Suprapubic skin (tissue), 4 donors: ENCODE measurements around the gene SLC22A4. TPM values are rescaled to one million over a fixed set of nuclear protein-coding genes. Genes with fewer than 3 reads are reported as not detected.
A peak's percentile ranks its signal among the peaks of the same experiment; 100 is the strongest.

Experiments used
- DNase-seq, 2 donors: peaks; one replicate each; pipeline ENCODE4 v3.0.0-alpha.2; 2019; ENCODE audit warnings: low spot score in 2 of 2
- H3K27ac ChIP-seq: fragments of 200-600 bp; sonication (generic); one replicate; pipeline ENCODE4 v1.5.1; 2019
- H3K27me3 ChIP-seq: fragments of 200-600 bp; sonication (generic); one replicate; pipeline ENCODE4 v1.5.1; 2019
- H3K36me3 ChIP-seq: fragments of 200-600 bp; sonication (generic); one replicate; pipeline ENCODE4 v1.5.1; 2019
- H3K4me1 ChIP-seq: fragments of 200-600 bp; sonication (generic); one replicate; pipeline ENCODE4 v1.5.1; 2019
- H3K4me3 ChIP-seq: fragments of 200-600 bp; sonication (generic); one replicate; pipeline ENCODE4 v1.5.1; 2019; ENCODE audit warnings: mild to moderate bottlenecking
- H3K9me3 ChIP-seq: fragments of 200-600 bp; sonication (generic); one replicate; pipeline ENCODE4 v1.5.1; 2019
- EP300 ChIP-seq: sonication (generic); formaldehyde crosslinking; IDR thresholded peaks from one replicate; pipeline ENCODE4 v1.6.1; 2017; ENCODE audit warnings: antibody characterized with exemption
- POLR2A ChIP-seq, 2 donors: fragments of 450-650 bp; IDR thresholded peaks; one replicate each; pipeline ENCODE4 v1.6.1; 2017; ENCODE audit warnings: antibody characterized with exemption in 2 of 2, mild to moderate bottlenecking in 2 of 2, moderate library complexity in 2 of 2
- POLR2AphosphoS5 ChIP-seq, 3 donors: sonication (generic); formaldehyde crosslinking; IDR thresholded peaks; one replicate each; pipeline ENCODE4 v1.6.1; 2017; ENCODE audit warnings: antibody characterized with exemption in 3 of 3
- WGBS: methylation state at CpG from one replicate; pipeline ENCODE4 v1.1.5; 2018; 5-methylcytosine and 5-hydroxymethylcytosine counted together
- total RNA-seq, 4 donors: library from RNA; depleted of rRNA; stranded (reverse); fragments of >200 nt; gene quantifications; one replicate each; pipeline ENCODE4 v1.1.0, GENCODE V29; 2016
- TF ChIP-seq, protein P1 (sequence below), 2 donors: fragments of 200-600 bp in 1 of 2; fragments of 450-650 bp in 1 of 2; sonication (generic) in 1 of 2; IDR thresholded peaks; one replicate each; pipeline ENCODE4 v1.5.1; 2016 to 2019; ENCODE audit warnings: antibody characterized with exemption in 2 of 2, mild to moderate bottlenecking in 1 of 2, moderate library complexity in 1 of 2

The SLC22A4 gene
- total RNA-seq, 4 donors from 2014 or later: 0.32 to 1.9 (median 1.3) TPM

DNA sequence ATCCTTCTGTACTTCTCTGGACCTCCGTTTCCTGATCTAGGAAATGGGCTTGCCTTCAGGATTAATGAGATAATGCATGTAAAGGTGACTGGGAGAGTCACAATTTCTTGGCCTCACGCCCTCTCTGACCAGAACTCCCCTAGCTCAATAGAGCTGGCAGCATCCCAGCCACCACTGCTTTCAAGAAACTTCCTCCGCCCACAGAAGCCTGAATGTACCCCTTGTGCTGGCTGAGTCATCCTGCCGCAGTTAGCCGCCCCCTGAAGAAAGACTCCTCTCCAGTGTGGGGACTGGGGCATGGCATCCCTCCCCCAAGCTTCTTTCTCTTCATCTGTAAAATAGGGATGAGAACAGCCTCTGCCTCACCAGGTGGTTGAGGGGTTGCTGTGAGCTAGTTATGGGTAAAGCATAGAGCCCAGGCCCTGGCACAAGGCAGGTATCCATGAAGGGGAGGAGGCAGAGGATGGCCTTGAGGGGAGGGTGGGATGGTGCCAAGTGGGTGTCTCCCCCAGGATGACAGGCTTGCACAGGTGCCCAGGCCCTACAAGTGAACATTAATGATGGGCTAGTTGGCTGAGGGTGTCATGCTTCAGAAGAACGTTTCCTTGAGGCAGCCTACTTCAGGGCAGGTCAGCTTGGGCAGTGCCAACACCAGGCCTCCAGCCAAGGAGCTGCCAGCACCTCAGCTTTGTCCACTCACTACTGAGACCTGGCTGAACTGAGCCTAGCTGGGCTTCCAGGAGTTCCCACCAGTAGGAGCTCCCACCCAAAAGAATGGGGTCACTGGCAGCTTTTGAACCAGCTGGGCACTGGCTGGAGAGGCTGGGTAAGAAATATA, 33.3 kb upstream of the SLC22A4 start:
- H3K4me3 ChIP-seq: peak overlapping the region; percentile 60
- peaks cover 21% of the 10 kb centered on the region for H3K36me3 ChIP-seq
- peaks cover 85% of the 10 kb centered on the region for H3K4me1 ChIP-seq
- H3K9me3 ChIP-seq: no peaks in the 10 kb centered on the region
- no peak for TF ChIP-seq POLR2A (IDR thresholded peaks at IDR 0.05)
- H3K27me3 ChIP-seq: no peaks in the 10 kb centered on the region
- DNase-seq: peak; percentile 74 to 79
- H3K27ac ChIP-seq: peak overlapping the region; percentile 91
- 40% methylated on average over 3 of the region's 6 CpGs for WGBS

DNA sequence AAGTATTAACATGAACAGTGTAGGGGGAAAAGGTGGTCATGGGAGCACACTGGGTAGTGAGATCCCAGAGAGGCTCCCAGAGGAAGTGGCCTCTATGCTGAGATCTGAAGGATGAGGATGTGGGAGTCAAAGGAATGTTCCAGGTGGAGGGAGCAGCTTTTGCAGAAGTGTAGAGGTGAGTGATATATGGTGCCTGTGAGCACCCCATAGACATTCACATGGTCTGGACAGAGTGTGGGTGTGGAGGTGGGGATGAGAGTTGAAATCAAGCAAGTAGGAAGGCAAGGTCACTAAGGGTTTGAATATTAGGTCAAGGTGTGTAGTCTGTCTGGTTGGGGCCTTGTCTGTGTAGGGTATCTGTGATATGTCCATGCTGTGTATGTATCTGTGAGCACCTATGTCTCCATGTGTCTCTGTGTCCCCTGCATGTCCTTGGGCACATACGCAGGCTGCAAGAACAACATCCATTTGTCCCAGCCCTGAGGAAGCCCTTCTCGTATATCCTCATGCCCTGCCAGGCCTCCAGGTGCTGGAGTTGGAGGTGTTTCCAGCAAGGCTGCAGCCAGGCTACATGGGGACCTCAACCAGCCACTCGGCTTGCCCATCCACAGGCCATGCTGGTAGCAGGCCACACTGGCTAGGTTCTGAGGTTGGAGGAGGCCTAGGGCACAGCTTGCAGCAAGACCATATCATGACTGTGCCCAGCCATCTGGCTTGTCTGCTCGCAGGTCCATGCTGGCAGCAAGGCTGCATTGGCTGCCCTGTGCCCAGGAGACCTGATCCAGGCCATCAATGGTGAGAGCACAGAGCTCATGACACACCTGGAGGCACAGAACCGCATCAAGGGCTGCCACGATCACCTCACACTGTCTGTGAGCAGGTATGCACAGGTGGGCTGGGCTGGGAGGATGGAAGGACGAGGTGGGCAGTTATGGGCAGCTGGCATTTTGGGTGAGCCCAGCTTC, 32.0 kb upstream of the SLC22A4 start:
- no peak for DNase-seq
- no peak for TF ChIP-seq EP300
- TF ChIP-seq, protein P1, sequence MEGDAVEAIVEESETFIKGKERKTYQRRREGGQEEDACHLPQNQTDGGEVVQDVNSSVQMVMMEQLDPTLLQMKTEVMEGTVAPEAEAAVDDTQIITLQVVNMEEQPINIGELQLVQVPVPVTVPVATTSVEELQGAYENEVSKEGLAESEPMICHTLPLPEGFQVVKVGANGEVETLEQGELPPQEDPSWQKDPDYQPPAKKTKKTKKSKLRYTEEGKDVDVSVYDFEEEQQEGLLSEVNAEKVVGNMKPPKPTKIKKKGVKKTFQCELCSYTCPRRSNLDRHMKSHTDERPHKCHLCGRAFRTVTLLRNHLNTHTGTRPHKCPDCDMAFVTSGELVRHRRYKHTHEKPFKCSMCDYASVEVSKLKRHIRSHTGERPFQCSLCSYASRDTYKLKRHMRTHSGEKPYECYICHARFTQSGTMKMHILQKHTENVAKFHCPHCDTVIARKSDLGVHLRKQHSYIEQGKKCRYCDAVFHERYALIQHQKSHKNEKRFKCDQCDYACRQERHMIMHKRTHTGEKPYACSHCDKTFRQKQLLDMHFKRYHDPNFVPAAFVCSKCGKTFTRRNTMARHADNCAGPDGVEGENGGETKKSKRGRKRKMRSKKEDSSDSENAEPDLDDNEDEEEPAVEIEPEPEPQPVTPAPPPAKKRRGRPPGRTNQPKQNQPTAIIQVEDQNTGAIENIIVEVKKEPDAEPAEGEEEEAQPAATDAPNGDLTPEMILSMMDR (IDR thresholded peaks at IDR 0.05): no peak
- no peak for TF ChIP-seq POLR2AphosphoS5 (IDR thresholded peaks at IDR 0.05)
- TF ChIP-seq POLR2A (IDR thresholded peaks at IDR 0.05): no peak
- Histone ChIP-seq H3K4me1 (peaks cover 89% of the 10 kb centered on the region), H3K27ac (peak overlapping the region; percentile 29), H3K9me3 (no peaks in the 10 kb centered on the region), H3K27me3 (no peaks in the 10 kb centered on the region), H3K4me3 (peak overlapping the region; percentile 0), H3K36me3 (peaks cover 27% of the 10 kb centered on the region)
- WGBS: 60% methylated on average over 2 of the region's 7 CpGs

DNA sequence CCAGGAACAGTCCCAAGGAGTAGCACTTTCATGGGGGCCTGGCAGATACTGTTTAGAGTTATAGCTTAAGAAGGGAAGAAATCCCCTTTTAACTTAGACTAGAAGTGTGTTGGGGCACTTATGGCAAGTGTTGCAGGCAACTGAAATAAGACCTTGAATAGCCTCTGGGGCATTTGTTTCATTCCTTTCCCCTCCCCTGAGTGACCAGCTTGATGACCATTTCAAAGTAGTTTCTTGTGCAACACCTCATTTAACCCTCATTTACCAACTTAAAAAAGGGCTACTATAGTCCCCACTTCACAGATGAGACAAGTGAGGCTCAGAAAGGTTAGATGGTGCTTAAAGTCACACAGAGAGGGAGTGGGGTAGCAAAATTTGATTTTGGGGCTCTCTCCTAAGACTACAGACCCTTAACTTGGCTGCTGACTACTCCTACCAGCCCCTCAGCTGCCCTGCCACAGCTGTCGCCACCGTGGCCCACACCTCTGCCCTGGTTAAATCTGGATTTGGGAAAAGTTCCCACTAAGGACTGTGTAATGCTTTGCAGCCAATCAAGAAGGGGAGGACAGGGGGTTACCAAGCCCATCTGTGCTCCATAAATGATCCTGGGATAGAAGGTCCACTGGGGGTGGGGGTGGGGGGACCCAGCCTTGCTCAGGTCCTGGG, 31.2 kb upstream of the SLC22A4 start:
- Histone ChIP-seq H3K4me3 (no peak overlapping the region), H3K36me3 (peaks cover 35% of the 10 kb centered on the region), H3K27me3 (no peaks in the 10 kb centered on the region), H3K9me3 (no peaks in the 10 kb centered on the region), H3K4me1 (peaks cover 89% of the 10 kb centered on the region), H3K27ac (peak overlapping the region; percentile 71)
- 100% methylated on average over 2 of the region's 2 CpGs for WGBS
- TF ChIP-seq POLR2AphosphoS5 (IDR thresholded peaks at IDR 0.05) (no peak), POLR2A (IDR thresholded peaks at IDR 0.05) (no peak), EP300 (no peak)
- TF ChIP-seq, protein P1 (IDR thresholded peaks at IDR 0.05): no peak
- DNase-seq: no peak

DNA sequence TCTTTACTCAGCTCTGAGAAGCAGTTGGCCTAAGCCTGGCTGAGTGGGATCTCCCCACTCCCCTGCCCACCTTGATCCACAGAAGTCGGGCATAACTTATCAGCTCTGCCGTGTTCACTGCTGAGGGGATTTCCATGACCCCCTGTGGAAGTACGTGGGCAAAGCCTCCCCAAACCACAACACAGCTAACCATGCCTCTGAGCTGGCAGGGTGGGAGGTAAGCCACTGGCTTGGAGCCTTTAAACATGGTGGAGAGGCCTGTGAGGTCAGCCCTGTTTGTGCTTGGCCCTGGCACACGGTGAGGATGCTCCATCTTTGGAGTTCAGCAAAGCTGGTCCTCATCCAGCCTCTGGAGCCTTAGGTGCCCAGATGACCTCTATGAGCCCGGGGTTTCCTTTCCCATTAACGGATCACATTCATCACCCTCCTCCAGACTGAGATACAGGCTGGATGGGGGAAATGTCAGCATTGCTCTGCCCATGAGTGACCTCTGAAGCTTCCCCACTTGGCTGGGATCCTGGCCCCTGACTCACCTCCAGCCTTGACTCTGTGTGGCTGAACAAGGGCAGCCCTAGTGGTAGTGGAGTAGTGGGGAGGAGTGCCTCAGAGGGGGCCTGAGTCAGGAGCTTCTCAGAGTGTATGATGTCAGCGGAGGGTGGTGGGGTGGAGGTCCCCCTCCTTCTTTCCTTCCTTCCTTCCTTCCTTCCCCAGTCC, 30.5 kb upstream of the SLC22A4 start:
- WGBS: 47% methylated on average over 5 of the region's 7 CpGs
- peak in 1 of 2 donors; percentile 75 for DNase-seq
- TF ChIP-seq POLR2AphosphoS5 (IDR thresholded peaks at IDR 0.05): no peak
- Histone ChIP-seq H3K27ac (peak overlapping the region; percentile 71), H3K36me3 (peaks cover 35% of the 10 kb centered on the region), H3K27me3 (no peaks in the 10 kb centered on the region), H3K4me1 (peaks cover 87% of the 10 kb centered on the region), H3K4me3 (no peak overlapping the region), H3K9me3 (no peaks in the 10 kb centered on the region)

DNA sequence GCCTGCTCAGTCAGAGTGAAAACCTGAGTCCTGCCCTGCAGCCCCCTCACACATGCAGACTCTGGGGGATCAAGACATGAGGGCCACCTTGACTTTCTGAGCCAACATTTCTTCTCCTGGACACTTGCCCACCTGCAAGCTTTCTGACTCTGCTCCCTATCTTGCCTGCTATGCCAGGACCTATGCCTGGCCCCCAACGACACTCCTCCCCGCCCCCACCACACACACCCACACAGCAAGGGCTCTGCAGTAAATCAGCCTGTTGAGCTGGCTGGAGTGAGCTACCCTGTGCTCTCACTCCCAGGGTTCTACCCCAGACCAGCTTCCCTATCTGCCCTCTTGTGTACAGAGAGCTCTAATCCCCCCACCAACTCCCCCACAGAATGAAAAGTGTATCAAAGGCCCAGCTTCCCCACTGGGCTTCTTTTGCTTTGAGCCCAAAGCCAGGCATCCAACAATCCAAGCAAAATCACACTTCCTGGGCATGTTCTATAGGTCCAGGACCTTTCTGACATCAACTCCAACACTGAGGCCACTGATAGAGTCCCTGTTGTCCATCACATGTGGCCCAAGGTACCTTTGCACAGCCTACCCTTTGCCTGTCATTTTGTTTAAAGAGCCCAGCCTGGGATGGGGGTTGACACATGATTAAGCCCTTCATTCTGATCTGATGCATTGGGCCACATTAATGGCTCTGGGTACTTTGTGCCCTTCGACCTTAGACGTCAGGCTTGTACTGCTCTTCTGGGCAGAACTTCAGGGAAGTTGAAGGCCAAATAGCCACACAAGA, 29.5 kb upstream of the SLC22A4 start:
- H3K4me1 ChIP-seq: peaks cover 86% of the 10 kb centered on the region
- no peak for DNase-seq
- 72% methylated on average over 4 of the region's 4 CpGs for WGBS

More for the DNA sequence above, 29.5 kb upstream of the SLC22A4 start:
- TF ChIP-seq EP300 (no peak), POLR2AphosphoS5 (IDR thresholded peaks at IDR 0.05) (no peak), POLR2A (IDR thresholded peaks at IDR 0.05) (peak in 1 of 2 donors; percentile 12)
- TF ChIP-seq, protein P1 (IDR thresholded peaks at IDR 0.05): no peak
- Histone ChIP-seq H3K36me3 (peaks cover 41% of the 10 kb centered on the region), H3K4me3 (no peak overlapping the region), H3K27ac (peak overlapping the region; percentile 71), H3K9me3 (no peaks in the 10 kb centered on the region), H3K27me3 (no peaks in the 10 kb centered on the region)
